Activated CD8-positive, alpha-beta memory T cell treated with anti-CD3 and anti-CD28 coated beads for 24 hours (primary cell): ENCODE results near the gene UBL4A.
A peak's percentile ranks its signal among the peaks of the same experiment; 100 is the strongest.

Source experiments
- DNase-seq: peaks from one replicate; pipeline ENCODE4 v3.0.0-alpha.2; 2020

The UBL4A gene

DNA sequence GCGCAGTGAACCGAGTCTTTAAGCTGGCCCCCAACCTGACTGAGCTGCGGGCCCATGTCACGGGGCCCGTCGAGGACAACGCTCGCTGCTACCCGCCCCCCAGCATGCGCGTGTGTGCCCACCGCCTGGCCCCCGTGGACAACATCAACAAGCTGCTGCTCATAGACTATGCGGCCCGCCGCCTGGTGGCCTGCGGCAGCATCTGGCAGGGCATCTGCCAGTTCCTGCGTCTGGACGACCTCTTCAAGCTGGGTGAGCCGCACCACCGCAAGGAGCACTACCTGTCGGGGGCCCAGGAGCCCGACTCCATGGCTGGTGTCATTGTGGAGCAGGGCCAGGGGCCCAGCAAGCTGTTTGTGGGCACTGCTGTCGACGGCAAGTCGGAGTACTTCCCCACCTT lies 26.1 kb downstream of the UBL4A start:
- no peak for DNase-seq

GRCh38 chrX:154459832-154460231 lies 26.6 kb downstream of the UBL4A start:
- no peak for DNase-seq

GRCh38 chrX:154458954-154459778 lies 27.2 kb downstream of the UBL4A start:
- peak; percentile 65 for DNase-seq

DNA sequence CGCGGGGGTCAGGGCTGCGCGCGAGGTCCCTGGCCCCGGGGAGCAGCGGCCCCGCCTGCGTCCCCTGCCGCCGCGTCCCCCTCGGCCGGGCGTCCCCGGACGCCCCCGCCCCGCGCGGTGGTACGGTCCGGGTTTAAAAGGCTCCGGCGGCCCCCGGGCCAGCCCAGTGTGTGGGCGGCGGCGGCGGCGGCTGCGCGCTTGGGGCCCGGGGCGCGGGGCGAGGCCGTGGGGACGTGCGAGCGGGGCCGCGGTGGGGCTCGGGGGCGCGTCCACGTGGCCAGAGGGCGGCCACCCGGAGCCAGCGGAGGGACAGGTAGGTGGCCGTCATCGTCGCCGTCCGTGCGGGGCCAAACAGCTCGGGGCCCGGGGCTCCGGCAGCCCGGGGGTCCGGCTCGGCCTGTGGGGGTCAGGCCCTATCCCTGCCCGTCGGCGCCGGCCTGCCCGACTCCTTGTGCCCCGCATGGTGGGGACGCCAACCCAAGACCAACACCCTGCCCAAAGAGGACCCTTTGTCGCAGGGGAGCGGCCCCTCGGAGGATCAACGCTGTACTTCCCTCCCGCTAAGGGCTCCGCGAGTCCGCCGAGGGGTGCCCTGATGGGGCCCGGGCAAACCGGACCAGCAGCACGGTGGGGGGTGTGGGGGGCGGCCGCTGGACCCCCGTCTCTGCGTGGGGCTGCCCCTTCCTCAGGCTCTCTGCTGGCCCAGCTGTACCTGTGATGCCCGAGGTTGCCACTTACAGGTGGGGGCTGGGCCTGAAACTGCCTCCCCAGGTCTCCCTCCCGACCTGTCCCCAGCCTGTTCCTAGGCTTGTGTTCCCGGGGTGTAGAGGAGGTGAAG lies 28.1 kb downstream of the UBL4A start, which contains the start of gene PLXNA3:
TSS of gene PLXNA3 (plus strand) at position 166 of the 838 bp plus-strand sequence. CDS start 1,903 bp downstream, outside the sequence.
- peak; percentile 84 for DNase-seq

- no peak for DNase-seq
Measured at GRCh38 chrX:154457491-154458115, 28.8 kb downstream of the UBL4A start.

- DNase-seq: no peak
Measured at GRCh38 chrX:154452823-154453222, 33.6 kb downstream of the UBL4A start.

- no peak for DNase-seq
Measured at GRCh38 chrX:154450312-154450711, 36.1 kb downstream of the UBL4A start.

- no peak for DNase-seq
Measured at GRCh38 chrX:154449618-154450017, 36.8 kb downstream of the UBL4A start.

DNA sequence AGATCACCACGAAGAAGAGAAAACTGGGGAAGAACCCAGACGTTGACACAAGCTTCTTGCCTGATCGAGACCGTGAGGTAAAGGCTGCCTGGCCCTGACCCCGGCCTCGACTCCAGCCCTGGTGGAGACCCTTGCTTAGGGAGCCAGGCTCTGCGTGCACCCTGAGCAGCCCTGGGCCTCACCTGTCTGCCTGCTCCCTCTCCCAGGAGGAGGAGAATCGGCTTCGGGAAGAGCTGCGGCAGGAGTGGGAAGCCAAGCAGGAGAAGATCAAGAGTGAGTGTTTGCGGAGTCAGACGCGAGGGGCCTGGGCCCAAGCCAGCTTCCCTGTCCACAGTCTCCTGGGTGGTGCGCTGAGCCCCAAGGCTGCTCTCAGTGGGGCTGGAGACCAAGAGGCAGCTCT lies 37.9 kb downstream of the UBL4A start:
- no peak for DNase-seq

GRCh38 chrX:154446430-154446829 lies 40.0 kb downstream of the UBL4A start:
- no peak for DNase-seq

DNA sequence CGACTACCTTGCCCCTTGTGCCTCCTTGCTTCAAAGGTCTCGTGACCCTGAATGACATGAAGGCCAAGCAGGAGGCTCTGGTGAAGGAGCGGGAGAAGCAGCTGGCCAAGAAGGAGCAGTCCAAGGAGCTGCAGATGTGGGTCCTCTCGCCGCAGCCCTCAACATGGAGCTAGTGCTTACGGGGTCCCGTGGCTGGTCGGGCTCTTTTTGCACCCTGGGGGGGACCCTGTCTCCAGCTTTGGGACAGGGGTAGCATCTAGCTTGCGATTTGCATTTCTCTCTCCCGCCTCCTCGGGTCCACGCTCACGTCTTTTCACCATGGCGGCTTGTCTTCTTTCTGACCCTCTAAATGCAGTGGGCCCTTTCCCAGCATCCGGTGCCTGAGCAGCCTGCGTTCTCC lies 40.6 kb downstream of the UBL4A start:
- DNase-seq: no peak

DNA sequence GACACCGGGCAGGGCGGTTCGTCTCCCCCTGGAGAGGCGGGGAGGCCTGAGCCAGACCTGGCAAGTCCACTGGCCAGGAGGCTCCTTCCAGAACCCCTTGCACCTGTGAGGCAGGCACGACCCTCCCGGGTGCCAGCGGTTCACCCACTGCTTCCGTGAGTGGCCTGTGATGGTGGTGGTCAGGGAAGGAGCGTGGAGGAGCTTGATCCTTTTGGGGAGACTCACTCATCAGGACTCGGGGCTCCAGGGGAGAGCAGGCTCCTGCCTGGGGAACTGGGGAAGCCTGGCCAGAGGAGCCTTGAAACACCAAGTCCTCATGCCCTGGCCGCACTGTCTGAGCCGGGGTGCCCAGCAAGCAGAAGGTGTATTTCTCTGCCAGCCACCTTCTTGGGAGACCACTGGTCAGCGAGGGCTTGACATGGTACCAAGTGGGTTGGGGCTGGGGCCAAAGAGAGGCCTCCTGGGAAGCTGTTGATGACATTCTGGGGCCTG lies 41.6 kb downstream of the UBL4A start:
- DNase-seq: no peak

DNA sequence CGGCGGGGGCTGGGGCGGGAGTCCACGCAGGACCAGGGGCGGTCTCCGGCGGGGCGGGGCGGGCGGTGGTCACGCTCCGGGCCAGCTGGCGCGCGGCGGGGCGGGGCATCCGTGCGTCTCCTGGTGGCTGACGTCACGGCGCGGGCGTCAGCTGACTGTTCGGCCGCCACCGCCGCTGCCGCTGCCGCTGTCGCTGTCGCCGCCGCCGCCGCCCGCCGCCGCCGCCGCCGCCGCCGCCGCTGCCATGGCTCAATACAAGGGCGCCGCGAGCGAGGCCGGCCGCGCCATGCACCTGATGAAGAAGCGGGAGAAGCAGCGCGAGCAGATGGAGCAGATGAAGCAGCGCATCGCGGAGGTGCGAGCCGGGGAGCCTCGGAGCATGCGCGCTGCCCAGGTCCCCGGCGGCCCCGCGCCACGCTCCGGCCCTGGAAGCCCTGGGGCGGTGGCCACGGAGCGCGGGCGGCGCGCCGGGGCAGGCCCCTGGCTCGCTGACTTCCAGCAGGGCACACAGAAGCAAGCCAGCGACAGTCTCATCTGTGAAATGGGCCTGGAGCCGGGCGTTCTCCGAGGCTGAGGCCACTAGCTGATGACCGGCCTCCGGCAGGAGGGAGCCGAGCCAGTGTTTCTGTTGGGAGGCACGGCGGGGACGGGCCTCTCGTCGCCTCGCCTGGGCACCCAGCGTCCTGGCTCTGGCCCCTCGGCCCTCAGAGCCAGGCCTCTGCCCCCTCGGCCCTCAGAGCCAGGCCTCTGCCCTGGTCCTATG lies 42.2 kb downstream of the UBL4A start, which contains the start of gene FAM50A:
TSS of gene FAM50A (plus strand) at position 150 of the 763 bp plus-strand sequence. CDS start at position 245, 95 bp downstream.
- DNase-seq: peak; percentile 87

- DNase-seq: no peak
Measured at GRCh38 chrX:154443479-154443910, 42.9 kb downstream of the UBL4A start.

- DNase-seq: no peak
Measured at GRCh38 chrX:154441984-154442707, 44.3 kb downstream of the UBL4A start.

DNA sequence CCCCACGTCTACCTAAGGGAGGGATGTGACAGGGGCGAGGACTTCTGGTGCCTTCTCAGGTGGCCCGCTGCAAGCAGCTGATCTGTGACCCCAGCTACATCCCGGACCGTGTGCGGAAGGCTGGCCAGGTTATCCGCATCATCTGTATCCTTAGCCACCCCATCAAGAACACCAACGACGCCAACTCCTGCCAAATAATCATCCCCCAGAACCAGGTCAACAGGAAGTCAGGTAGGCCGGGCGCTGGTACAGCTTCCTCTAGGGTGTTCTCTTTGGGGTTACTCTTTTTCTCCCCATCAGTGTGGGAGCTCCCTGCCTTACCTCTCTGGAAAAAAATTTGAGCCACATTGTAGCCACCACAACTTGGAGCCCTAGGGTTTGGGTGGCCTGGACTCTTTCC lies 44.9 kb downstream of the UBL4A start:
- no peak for DNase-seq

DNA sequence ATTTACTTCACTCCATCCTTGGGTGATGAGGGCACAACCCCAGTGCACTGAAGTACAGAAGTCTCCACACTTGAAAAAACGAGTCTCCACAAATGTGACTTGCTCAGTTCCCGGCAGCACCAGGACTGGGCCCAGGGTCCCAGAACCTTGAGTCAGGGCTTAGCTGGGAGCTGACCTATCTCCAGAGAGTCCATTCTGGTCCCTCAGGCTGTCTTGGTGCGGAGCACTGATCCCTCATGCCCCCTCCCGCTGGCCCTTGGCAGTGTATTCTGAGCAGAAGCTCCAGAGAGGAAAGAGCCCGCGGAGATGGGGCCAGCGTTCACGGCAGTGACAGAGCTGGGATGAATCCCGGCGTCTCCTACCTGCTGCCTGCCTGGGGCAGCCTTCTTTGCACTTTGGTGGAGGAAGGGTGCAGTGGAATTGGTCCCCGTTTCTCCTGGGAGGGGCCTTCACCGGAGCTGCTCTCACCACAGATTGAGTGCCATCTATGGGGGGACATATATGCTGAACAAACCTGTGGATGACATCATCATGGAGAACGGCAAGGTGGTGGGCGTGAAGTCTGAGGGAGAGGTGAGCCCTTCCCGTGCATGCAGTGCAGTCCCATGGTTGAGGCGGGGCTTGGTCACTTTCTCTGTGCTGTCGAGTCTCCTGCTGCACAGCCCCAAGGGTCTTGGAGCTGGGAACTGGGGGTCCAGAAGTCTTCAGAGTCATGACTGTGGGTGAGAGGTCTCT lies 45.6 kb downstream of the UBL4A start:
- DNase-seq: no peak

DNA sequence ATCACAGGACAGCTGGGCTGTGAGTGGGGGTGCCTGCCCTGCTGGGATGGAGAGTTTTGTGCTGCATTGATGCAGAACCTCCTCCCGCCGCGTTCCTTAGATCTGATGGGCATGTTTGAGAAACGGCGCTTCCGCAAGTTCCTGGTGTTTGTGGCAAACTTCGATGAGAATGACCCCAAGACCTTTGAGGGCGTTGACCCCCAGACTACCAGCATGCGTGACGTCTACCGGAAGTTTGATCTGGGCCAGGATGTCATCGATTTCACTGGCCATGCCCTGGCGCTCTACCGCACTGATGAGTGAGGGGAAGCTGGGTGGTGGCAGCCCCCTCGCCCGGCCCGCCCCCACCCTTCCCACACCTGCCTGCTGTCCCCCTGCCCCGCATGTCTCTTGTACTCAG lies 46.6 kb downstream of the UBL4A start:
- DNase-seq: no peak

- DNase-seq: no peak
Measured at GRCh38 chrX:154437971-154438893, 48.2 kb downstream of the UBL4A start.
